Epithelial cell of esophagus (primary cell): ENCODE results near the gene GPC6.

Experiments used
- DNase-seq: peaks from one replicate; pipeline ENCODE4 v3.0.0; 2010; ENCODE audit warnings: low read depth
- H3K4me3 ChIP-seq: 2 replicates; pipeline ENCODE4 v1.5.1; 2011; ENCODE audit warnings: mild to moderate bottlenecking, low read length, control low read depth
- TF ChIP-seq, protein P1 (sequence below): IDR thresholded peaks from 2 replicates; pipeline ENCODE4 v1.5.1; 2011; ENCODE audit warnings: low read depth, mild to moderate bottlenecking, low read length, control low read depth, inconsistent platforms; ENCODE audit not compliant: insufficient read depth; ENCODE audit errors: missing control alignments

GPC6 gene

DNA sequence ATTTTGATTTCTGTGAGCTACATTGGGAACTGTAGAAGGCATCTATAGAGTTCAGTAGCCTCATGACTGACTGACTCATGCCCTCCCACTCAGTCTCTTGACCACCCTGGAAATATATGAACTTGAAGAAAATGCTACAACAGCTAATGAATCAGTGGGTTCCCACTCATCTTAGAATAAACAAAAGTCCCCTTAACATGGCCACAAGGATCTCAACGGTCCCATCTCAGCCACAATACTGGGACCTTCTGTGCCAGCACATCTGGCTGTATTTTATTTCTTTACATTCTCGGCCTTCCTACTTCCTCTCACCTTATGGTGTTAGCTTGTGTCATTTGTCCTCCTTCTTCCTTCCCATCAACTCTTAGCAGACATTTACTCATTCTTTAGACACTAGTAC is 633.1 kb downstream of the GPC6 start:
- H3K4me3 ChIP-seq = no peak overlapping the region
- DNase-seq = no peak
- TF ChIP-seq, protein P1, sequence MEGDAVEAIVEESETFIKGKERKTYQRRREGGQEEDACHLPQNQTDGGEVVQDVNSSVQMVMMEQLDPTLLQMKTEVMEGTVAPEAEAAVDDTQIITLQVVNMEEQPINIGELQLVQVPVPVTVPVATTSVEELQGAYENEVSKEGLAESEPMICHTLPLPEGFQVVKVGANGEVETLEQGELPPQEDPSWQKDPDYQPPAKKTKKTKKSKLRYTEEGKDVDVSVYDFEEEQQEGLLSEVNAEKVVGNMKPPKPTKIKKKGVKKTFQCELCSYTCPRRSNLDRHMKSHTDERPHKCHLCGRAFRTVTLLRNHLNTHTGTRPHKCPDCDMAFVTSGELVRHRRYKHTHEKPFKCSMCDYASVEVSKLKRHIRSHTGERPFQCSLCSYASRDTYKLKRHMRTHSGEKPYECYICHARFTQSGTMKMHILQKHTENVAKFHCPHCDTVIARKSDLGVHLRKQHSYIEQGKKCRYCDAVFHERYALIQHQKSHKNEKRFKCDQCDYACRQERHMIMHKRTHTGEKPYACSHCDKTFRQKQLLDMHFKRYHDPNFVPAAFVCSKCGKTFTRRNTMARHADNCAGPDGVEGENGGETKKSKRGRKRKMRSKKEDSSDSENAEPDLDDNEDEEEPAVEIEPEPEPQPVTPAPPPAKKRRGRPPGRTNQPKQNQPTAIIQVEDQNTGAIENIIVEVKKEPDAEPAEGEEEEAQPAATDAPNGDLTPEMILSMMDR = no peak

DNA sequence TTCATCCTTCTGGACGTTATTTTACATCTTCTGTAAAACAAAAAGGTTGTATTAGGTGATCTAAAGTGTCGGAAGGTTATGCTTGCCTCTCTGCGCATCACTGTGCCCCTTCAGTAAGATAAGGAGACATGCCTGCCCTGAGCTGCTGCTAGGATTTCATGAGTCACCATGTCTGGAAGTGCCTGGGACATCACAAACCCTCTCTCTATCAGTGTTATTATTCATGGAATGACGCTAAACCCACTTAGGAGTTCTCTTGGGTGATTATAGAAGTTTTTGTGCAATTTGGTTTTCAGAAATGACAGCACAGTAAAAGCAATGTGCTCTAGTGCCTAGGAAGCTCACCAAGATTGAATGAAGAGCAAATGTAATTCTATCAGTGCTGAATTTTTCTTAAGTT is 635.2 kb downstream of the GPC6 start:
- peak; percentile 13 for DNase-seq
- H3K4me3 ChIP-seq = no peak overlapping the region
- TF ChIP-seq, protein P1 = no peak

DNA sequence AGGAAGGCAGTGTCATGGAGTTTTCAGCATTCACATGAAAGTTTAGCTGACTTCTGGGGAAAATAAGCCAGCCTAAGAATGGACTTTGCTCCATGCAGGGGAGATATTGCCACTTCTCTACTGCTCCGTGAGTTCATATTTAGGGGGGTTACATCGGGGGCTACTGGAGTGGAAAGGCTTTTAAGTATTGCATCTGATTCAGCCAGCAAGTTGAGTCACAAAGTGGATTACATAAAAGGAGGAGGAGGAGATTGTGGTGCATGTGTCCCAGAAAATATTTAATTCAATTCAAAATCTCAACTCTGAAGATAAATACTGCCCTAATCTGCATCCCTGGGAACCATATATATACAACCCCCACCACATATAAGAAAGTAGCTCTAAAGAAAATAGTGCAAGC is 635.7 kb downstream of the GPC6 start:
- H3K4me3 ChIP-seq = no peak overlapping the region
- TF ChIP-seq, protein P1 = no peak
- DNase-seq = no peak

DNA sequence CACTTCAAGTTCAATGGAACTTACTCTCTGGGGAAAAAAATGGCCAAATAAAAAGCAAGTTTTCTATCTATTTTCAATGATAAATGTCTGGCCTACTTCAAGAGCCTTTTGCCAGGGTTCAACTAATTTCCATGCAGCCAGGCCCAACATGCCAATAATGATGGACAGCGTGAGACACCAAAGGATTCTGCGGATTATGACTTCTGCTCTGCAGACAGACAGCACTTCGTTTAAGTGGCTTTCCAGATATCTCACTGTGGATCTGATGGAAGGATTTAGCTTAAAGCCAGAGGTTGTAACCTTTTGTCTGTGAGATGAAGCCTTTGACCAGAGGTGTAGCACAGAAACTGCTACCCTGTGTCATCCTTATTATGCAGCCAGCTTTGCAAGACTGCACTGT is 638.6 kb downstream of the GPC6 start:
- H3K4me3 ChIP-seq = no peak overlapping the region
- DNase-seq = no peak
- TF ChIP-seq, protein P1 = no peak

DNA sequence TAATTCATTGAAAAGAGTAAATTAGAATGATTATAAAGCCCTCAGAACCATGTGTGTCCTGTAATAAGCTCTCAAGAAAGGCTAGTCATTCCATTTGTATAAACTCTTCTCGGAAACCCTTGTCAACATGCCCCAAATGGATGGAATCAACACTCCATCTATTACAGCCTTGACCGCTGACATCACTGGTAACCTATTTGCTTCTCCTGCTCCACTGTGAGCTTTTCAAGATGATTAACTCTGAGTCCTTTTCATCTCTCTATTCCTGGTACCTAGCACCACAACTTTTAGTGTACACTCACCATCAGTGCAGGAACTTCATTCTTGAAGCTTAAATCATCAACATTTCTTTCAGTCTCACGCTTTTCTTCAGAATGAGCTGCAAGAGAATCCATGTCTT is 640.9 kb downstream of the GPC6 start:
- TF ChIP-seq, protein P1 = no peak
- DNase-seq = peak; percentile 32
- no peak overlapping the region for H3K4me3 ChIP-seq

DNA sequence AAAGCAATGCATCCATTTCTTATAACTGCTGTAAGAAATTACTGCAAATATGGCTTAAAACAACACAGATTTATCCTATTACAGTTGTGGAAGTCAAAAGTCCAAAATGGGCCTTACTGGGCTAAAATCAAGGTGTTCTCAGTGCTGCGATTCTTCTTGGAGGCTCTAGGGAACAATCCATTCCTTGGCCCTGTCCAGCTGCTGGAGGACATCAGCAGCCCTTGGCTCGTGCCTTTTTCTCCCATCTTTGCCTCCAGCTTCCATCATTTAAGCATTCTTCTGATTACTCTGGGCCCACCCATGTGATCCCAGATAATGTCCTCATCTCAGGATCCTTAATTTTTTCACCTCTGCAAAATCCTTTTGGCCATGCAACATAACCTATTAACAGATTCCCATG is 645.8 kb downstream of the GPC6 start:
- TF ChIP-seq, protein P1 = no peak
- no peak overlapping the region for H3K4me3 ChIP-seq
- DNase-seq = no peak

DNA sequence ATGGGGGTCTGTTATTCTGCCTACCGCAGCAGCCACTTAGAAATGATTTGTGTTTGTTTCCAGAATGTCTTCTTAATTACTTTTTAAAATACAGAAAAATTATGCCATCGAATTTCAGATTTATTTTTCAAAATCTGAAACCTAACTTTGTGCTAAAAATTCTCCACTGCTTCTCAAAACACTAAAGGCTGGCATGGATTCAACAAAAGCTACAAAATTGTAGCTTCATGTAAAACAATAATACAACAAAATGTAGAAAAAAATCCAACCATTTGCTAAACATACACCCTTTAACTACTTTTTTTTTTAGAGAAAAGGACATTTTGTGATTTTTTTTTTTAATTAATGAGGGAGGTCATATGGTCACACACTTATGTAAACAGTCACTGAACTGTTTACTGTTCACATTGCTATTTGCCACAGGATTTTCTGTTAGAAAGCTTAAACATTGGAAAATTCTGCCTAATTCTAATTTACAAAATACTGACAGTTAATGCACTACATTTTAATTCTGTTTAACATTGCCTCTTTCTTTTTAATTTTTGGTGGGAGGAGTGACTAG is 646.3 kb downstream of the GPC6 start:
- H3K4me3 ChIP-seq = no peak overlapping the region
- TF ChIP-seq, protein P1 = no peak
- no peak for DNase-seq
